ENCODE data around the gene NLRP2B. TPM values are rescaled to one million over a fixed set of nuclear protein-coding genes. Genes with fewer than 3 reads are reported as not detected.

Gene NLRP2B
- total and polyA plus RNA-seq, 2 of the 4 experiments (the other 2 are of a cell fraction): not detected

GRCh38 chrX:57651169-57651919, 28.7 kb downstream of the NLRP2B start:
- Histone ChIP-seq H2BK20ac (ENCODE audit: low read depth, low read length) (no peak overlapping the region), H3K4me2 (ENCODE audit: low read depth, low read length) (no peak overlapping the region), H3K9ac (ENCODE audit: low read depth, low read length) (no peak overlapping the region), H3K27ac (ENCODE audit: insufficient read depth, low read length) (no peak overlapping the region), H3K14ac (replicated peaks; ENCODE audit: low read depth, low read length) (no peak overlapping the region), H3K79me1 (ENCODE audit: low read depth in 1 of 2, low read length in 2 of 2) (no peaks in the 10 kb centered on the region), H3K9me3 (ENCODE audit: control insufficient read depth, insufficient read depth, low read length) (peaks cover 2% of the 10 kb centered on the region; the same call in 1 of the 2 replicates), H3K4me3 (ENCODE audit: insufficient read depth, low read depth, low read length) (no peak overlapping the region), H4K91ac (ENCODE audit: insufficient read depth, low read depth, low read length) (no peak overlapping the region), H3K18ac (ENCODE audit: low read depth, low read length) (no peak overlapping the region), H3K27me3 (ENCODE audit: control insufficient read depth, insufficient read depth, low read length) (no peaks in the 10 kb centered on the region), H2AFZ (replicated peaks; ENCODE audit: low read length, poor library complexity) (no peak overlapping the region), H4K20me1 (ENCODE audit: insufficient read depth, low read length) (no peaks in the 10 kb centered on the region), H4K5ac (ENCODE audit: low read depth, low read length) (no peak overlapping the region), H2BK120ac (ENCODE audit: low read depth, low read length) (no peak overlapping the region), H3K4me1 (ENCODE audit: control insufficient read depth, insufficient read depth, low read length) (no peaks in the 10 kb centered on the region), H2AK5ac (ENCODE audit: low read depth, low read length) (no peak overlapping the region), H2BK5ac (ENCODE audit: low read depth, low read length, poor library complexity, severe bottlenecking) (no peak overlapping the region), H3K36me3 (ENCODE audit: control insufficient read depth, insufficient read depth, low read length) (no peaks in the 10 kb centered on the region), H2AK9ac (replicated peaks; ENCODE audit: low read depth, low read length, poor library complexity) (no peak overlapping the region), H3K23ac (ENCODE audit: low read depth, low read length) (no peak overlapping the region), H2BK15ac (ENCODE audit: low read depth, low read length) (no peak overlapping the region), H4K8ac (ENCODE audit: low read depth in 2 of 2, low read length in 2 of 2) (no peak overlapping the region), H3K9me1 (ENCODE audit: insufficient read depth, low read length) (no peaks in the 10 kb centered on the region), H3K4ac (ENCODE audit: low read depth, low read length) (no peak overlapping the region), H3K56ac (ENCODE audit: extremely low read depth, insufficient read depth, low read length) (no peak overlapping the region)
- dilution Hi-C loops (cut with HindIII; ENCODE audit: low sequenced_read_pairs, unreplicated experiment) (no loop called here), intact Hi-C loops (cut with micrococcal nuclease) (no loop called here), in situ Hi-C loops (cut with MboI; ENCODE audit: low sequenced_read_pairs) (no loop called here)
- POLR2A ChIA-PET (ENCODE audit: unreplicated experiment): no interaction called here
- CTCF ChIA-PET: no interaction called here
- DNase-seq (no peak), ATAC-seq (ENCODE audit: low read depth) (peak; percentile 71)
- BruUV-seq (replicated peaks): no TSS peak
- TF ChIP-seq RAD21 (IDR thresholded peaks at IDR 0.05; ENCODE audit: low read length) (no peak), CEBPB (IDR thresholded peaks at IDR 0.05; ENCODE audit: low read depth, low read length) (no peak), MAZ (IDR thresholded peaks at IDR 0.05; ENCODE audit: borderline replicate concordance, low read depth, low read length) (no peak), NFE2L2 (IDR thresholded peaks at IDR 0.05; ENCODE audit: low read depth, low read length) (no peak), ELK1 (IDR thresholded peaks at IDR 0.05; ENCODE audit: borderline replicate concordance, low read depth, low read length) (no peak), CTCF (conservative IDR thresholded peaks at IDR 0.05; ENCODE audit: low read depth, low read length) (no peak), RCOR1 (IDR thresholded peaks at IDR 0.05; ENCODE audit: insufficient replicate concordance, low read length) (no peak), MAFK (IDR thresholded peaks at IDR 0.05; ENCODE audit: low read depth, low read length) (no peak), CHD1 (IDR thresholded peaks at IDR 0.05; ENCODE audit: low read depth, low read length) (no peak), FOS (IDR thresholded peaks at IDR 0.05; ENCODE audit: low read depth, low read length) (no peak), SMC3 (IDR thresholded peaks at IDR 0.05; ENCODE audit: low read depth, low read length) (no peak), BHLHE40 (IDR thresholded peaks at IDR 0.05; ENCODE audit: low read depth, low read length) (no peak), RFX5 (IDR thresholded peaks at IDR 0.05; ENCODE audit: low read depth, low read length) (no peak), MXI1 (IDR thresholded peaks at IDR 0.05; ENCODE audit: borderline replicate concordance, low read depth, low read length) (no peak), USF2 (IDR thresholded peaks at IDR 0.05; ENCODE audit: low read depth, low read length) (no peak)
- no CpG with 5 or more reads among the region's 4 CpGs for WGBS, 2 experiments (ENCODE audit: extremely low coverage in 2 of 2, insufficient read length in 1 of 2)
